Mesodermal cell (in vitro differentiated cells): ENCODE results near the gene SPOCK2.

Source experiments
- H3K27ac ChIP-seq: 2 replicates; pipeline ENCODE4 v1.7.0; 2013; ENCODE audit warnings: mild to moderate bottlenecking, low read depth, low read length, moderate library complexity; ENCODE audit not compliant: severe bottlenecking
- H3K36me3 ChIP-seq: 2 replicates; pipeline ENCODE4 v1.7.1; 2013; ENCODE audit warnings: mild to moderate bottlenecking, low read length, moderate library complexity; ENCODE audit not compliant: control insufficient read depth, insufficient read depth
- H3K4me1 ChIP-seq: one replicate; pipeline ENCODE4 v1.7.1; 2013; ENCODE audit warnings: mild to moderate bottlenecking, low read length; ENCODE audit not compliant: insufficient read depth, control insufficient read depth, poor library complexity, severe bottlenecking
- H3K4me3 ChIP-seq: 2 replicates; pipeline ENCODE4 v1.7.0; 2013; ENCODE audit warnings: low read length, control low read depth, mild to moderate bottlenecking; ENCODE audit not compliant: insufficient read depth, poor library complexity, severe bottlenecking; ENCODE audit errors: extremely low read depth
- H3K9me3 ChIP-seq: 2 replicates; pipeline ENCODE4 v1.7.1; 2013; ENCODE audit warnings: mild to moderate bottlenecking, low read length, moderate library complexity; ENCODE audit not compliant: control insufficient read depth
- WGBS, 2 experiments: methylation state at CpG; one replicate each; pipeline ENCODE4 v1.1.5; 2013; ENCODE audit warnings: missing lambda C conversion rate in 2 of 2; ENCODE audit not compliant: insufficient coverage in 2 of 2; 5-methylcytosine and 5-hydroxymethylcytosine counted together

Gene SPOCK2

DNA sequence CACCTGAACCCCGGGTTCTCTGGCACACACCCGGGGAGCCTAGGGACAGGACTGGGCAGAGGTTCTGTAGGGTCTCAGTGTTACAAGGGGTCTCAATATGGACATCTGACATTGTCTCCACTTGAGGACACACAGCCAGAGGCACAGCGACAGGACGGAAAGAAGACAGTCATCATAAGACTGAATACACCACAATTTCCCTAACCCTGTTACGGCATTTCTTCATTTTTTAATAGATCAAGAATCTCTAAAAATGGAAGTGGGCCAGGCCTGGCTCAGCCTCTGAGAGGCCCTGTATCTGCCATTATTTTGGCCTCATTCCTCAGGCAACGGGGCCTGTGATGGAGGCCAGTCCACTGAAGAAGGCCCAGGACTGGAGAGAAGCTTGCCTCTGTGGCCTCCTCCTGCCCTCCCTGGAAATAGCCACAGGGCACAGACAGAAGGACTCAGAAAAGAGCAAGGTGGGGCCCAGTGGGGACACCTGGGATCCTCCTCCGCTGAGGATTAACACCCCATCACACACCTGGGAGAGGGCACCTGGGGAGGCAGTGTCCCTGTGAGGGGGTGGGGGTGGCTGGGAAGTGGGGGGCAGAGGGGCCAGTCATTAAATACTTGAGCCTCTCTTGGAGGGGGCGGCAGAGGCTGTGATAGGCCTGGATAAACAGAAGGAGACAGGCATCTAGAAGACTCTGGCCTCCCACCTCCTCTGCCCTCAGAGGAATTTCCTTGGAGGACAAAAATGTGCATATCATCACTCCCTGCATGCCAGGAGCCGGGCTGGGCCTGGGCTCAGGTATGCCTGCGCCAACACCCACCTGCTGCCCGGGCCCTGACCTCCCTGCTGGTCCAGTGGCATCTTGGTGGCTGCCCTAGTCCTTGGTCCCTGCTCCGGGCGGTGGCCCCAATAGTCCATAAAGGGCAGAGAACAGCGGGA, 8.0 kb downstream of the SPOCK2 start:
- Histone ChIP-seq H3K9me3 (no peaks in the 10 kb centered on the region), H3K4me1 (no peaks in the 10 kb centered on the region), H3K36me3 (no peaks in the 10 kb centered on the region), H3K27ac (no peak overlapping the region), H3K4me3 (no peak overlapping the region)
- 88 to 89% methylated on average over 12 of the region's 14 CpGs for WGBS, 2 experiments

DNA sequence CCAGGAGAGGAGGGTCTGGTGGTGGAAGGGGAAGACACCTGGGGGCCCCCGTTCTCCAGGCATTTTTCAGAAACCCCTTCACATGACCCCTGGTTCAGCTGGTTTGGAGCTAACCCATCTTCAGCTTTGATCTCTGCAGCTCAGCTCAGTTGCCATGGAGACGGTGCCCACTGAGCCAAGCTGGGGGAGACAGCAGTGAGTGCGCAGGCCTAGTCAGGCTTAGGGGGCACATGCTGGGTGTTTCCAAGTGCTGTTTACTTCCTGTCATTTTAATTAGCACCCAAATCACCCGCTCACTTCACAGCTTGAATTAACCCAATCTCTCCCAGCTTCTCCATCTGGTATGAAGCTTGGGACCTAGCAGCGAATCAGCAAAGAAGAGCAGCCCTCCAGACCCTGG, 9.0 kb downstream of the SPOCK2 start:
- H3K4me3 ChIP-seq, result no peak overlapping the region
- H3K36me3 ChIP-seq, result no peaks in the 10 kb centered on the region
- H3K27ac ChIP-seq, result no peak overlapping the region
- WGBS, 2 experiments, result 78 to 86% methylated on average over 3 to 4 of the region's 5 CpGs
- H3K9me3 ChIP-seq, result no peaks in the 10 kb centered on the region
- H3K4me1 ChIP-seq, result no peaks in the 10 kb centered on the region

DNA sequence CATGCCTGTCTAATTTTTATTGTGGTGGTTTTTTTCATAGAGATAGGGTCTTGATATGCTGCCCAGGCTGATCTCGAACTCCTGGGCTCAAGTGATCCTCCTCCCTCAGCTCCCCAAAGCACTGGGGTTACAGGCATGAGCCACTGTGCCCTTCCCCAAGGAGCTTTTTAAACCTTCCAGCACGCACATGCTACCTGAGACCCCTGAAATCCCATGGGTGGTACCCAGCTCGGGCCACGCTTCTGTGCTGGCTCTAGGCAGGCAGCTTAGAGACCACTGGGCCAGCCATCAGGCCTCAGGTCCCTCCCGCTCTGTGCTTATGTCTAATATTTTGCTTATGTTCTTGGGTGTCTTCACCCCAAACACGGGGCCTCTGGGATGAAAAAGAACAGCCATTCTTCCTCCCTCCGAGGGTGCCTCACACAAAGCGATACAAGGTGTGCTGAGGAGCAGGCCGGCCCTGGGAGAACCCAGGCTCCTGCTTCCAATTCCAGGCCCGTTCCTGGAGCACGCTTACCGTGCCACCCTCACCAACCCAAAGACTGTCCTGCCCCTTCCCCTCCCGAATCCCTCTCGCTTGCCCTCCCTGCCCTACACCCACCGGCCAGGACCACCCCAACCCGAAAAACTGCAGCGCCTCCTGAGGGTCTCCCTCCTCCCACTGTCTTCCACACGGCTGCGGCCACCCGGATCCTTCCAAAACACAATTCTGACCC, 10.9 kb downstream of the SPOCK2 start:
- WGBS, 2 experiments, result 93 to 94% methylated on average over 8 to 15 of the region's 20 CpGs
- Histone ChIP-seq H3K4me1 (no peaks in the 10 kb centered on the region), H3K4me3 (no peak overlapping the region), H3K27ac (no peak overlapping the region), H3K36me3 (no peaks in the 10 kb centered on the region), H3K9me3 (no peaks in the 10 kb centered on the region)

DNA sequence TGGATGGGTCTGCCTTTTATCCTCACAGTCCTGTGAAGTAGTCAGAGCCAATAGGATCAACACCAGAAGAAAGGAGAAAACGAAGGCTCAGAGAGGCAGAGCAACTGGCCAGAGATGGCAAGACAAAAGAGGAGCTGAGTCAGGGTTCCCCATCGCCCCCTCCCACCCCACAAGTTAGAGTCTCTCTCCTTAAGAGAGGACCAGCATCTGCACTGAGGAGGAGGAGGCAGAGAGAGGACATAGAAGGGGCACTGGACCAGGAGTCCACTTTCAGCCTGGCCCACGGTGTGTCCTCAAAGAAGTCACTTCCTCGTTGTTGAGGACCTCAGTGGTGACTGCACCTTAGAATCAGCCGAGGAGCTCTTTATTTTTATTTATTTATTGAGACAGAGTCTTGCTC, 11.6 kb downstream of the SPOCK2 start:
- no peak overlapping the region for H3K27ac ChIP-seq
- WGBS, 2 experiments, result 40 to 100% methylated on average over 2 of the region's 5 CpGs
- no peak overlapping the region for H3K4me3 ChIP-seq
- no peaks in the 10 kb centered on the region for H3K36me3 ChIP-seq
- H3K4me1 ChIP-seq, result no peaks in the 10 kb centered on the region
- no peaks in the 10 kb centered on the region for H3K9me3 ChIP-seq

GRCh38 chr10:72075376-72076115, 12.8 kb downstream of the SPOCK2 start:
- WGBS, 2 experiments, result 74 to 77% methylated on average over 8 to 9 of the region's 12 CpGs

GRCh38 chr10:72074574-72075375, 13.6 kb downstream of the SPOCK2 start:
- Histone ChIP-seq H3K27ac (no peak overlapping the region), H3K4me3 (no peak overlapping the region)
- WGBS, 2 experiments, result 81 to 84% methylated on average over 10 to 15 of the region's 18 CpGs

More at GRCh38 chr10:72075376-72076115, 12.8 kb downstream of the SPOCK2 start:
- Histone ChIP-seq H3K4me3 (no peak overlapping the region), H3K27ac (no peak overlapping the region), H3K9me3 (no peaks in the 10 kb centered on the region), H3K36me3 (no peaks in the 10 kb centered on the region), H3K4me1 (no peaks in the 10 kb centered on the region)

DNA sequence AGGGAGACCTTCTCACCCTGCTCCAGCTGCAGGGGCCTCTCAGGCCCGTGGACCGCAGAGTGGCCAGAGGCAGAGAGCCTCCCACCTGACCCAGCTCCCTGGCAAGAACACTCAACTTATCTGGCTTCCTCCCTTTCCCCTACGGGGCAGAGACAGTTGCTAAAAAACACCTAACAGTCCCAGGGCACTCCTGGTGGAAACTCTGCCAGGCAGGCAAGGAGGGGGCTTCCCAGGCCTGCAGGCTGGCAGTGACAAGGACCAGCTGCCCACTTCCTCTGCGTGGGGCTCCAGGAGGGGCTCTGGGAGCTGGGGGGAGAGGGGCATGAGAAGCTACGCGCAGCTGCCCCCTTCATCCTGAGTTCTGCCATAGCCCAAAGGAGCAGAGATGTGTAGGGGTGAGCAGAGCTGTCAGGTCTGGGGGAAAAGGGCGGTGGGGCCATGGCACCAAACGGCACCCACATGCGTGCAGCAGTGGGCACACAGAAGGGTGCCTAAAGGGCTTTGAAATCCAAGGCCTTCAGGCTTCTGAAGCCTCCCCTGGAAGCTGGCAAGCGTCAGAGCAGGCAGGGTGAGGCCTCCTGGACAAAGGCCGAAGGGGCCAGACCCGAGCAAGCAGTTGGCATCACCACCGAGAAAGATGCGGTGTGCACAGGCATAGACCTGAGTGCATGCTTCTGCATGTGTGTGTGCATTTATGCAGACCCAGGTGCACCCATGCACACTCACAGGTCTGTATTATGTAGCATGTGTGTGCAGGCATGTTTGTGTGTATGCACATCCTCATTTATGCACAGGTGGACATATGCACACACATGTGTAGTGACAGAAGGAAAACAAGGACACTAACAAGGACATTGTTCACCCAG, 14.4 kb downstream of the SPOCK2 start:
- no peaks in the 10 kb centered on the region for H3K4me1 ChIP-seq
- no peaks in the 10 kb centered on the region for H3K9me3 ChIP-seq
- WGBS, 2 experiments, result 90 to 94% methylated on average over 13 of the region's 14 CpGs
- H3K4me3 ChIP-seq, result no peak overlapping the region
- H3K27ac ChIP-seq, result no peak overlapping the region
- H3K36me3 ChIP-seq, result no peaks in the 10 kb centered on the region

More at GRCh38 chr10:72074574-72075375, 13.6 kb downstream of the SPOCK2 start:
- H3K36me3 ChIP-seq, result no peaks in the 10 kb centered on the region
- H3K4me1 ChIP-seq, result no peaks in the 10 kb centered on the region
- H3K9me3 ChIP-seq, result no peaks in the 10 kb centered on the region

- 92 to 97% methylated on average over 3 to 4 of the region's 5 CpGs for WGBS, 2 experiments
- no peak overlapping the region for H3K27ac ChIP-seq
- H3K4me3 ChIP-seq, result no peak overlapping the region
- no peaks in the 10 kb centered on the region for H3K9me3 ChIP-seq
- no peaks in the 10 kb centered on the region for H3K4me1 ChIP-seq
- H3K36me3 ChIP-seq, result no peaks in the 10 kb centered on the region
Observed at GRCh38 chr10:72072639-72073038, 15.7 kb downstream of the SPOCK2 start.

- no peaks in the 10 kb centered on the region for H3K9me3 ChIP-seq
- H3K4me1 ChIP-seq, result no peaks in the 10 kb centered on the region
- 89 to 100% methylated on average over 5 of the region's 5 CpGs for WGBS, 2 experiments
- H3K27ac ChIP-seq, result no peak overlapping the region
- H3K4me3 ChIP-seq, result no peak overlapping the region
- H3K36me3 ChIP-seq, result no peaks in the 10 kb centered on the region
Observed at GRCh38 chr10:72072046-72072445, 16.3 kb downstream of the SPOCK2 start.
